Measurements from ENCODE around the gene CALR.

CALR gene

GRCh38 chr19:12899891-12900518 lies 38.4 kb upstream of the CALR start:
- no peak for TF ChIP-seq ZNF8 (CRISPR knock-in tag; IDR thresholded peaks at IDR 0.05)
- no peak for TF ChIP-seq PPARA (CRISPR knock-in tag; IDR thresholded peaks at IDR 0.05; ENCODE audit: borderline replicate concordance)
- no peak for TF ChIP-seq ZFP30 (CRISPR knock-in tag; IDR thresholded peaks at IDR 0.05)
- TF ChIP-seq POU6F1 (CRISPR knock-in tag; IDR thresholded peaks at IDR 0.05; ENCODE audit: borderline replicate concordance, low read depth): no peak
- TF ChIP-seq TCF4 (CRISPR knock-in tag; IDR thresholded peaks at IDR 0.05; ENCODE audit: borderline replicate concordance): no peak
- no peak for TF ChIP-seq ZNF565 (CRISPR knock-in tag; conservative IDR thresholded peaks at IDR 0.05; ENCODE audit: low read depth)
- no peak for TF ChIP-seq OSR1 (CRISPR knock-in tag; IDR thresholded peaks at IDR 0.05)
- no peak for TF ChIP-seq CSDC2 (CRISPR knock-in tag; IDR thresholded peaks at IDR 0.05)
- no peak for TF ChIP-seq ESRRG (CRISPR knock-in tag; IDR thresholded peaks at IDR 0.05)
- no peak for ATAC-seq

- ATAC-seq: no peak
- no peak for TF ChIP-seq PATZ1 (CRISPR knock-in tag; IDR thresholded peaks at IDR 0.05; ENCODE audit: borderline replicate concordance)
- TF ChIP-seq ZC3H10 (CRISPR knock-in tag; IDR thresholded peaks at IDR 0.05): no peak
- no peak for TF ChIP-seq ARNTL (CRISPR knock-in tag; IDR thresholded peaks at IDR 0.05; ENCODE audit: borderline replicate concordance, low read depth)
- no peak for TF ChIP-seq TCF4 (CRISPR knock-in tag; IDR thresholded peaks at IDR 0.05; ENCODE audit: borderline replicate concordance)
- TF ChIP-seq OSR1 (CRISPR knock-in tag; IDR thresholded peaks at IDR 0.05): no peak
- no peak for TF ChIP-seq CREB5 (CRISPR knock-in tag; IDR thresholded peaks at IDR 0.05; ENCODE audit: low read depth)
- TF ChIP-seq ZFP3 (CRISPR knock-in tag; IDR thresholded peaks at IDR 0.05): no peak
- no peak for TF ChIP-seq CSDC2 (CRISPR knock-in tag; IDR thresholded peaks at IDR 0.05)
- no peak for TF ChIP-seq BACH2 (CRISPR knock-in tag; IDR thresholded peaks at IDR 0.05; ENCODE audit: borderline replicate concordance)
- no peak for TF ChIP-seq POU6F1 (CRISPR knock-in tag; IDR thresholded peaks at IDR 0.05; ENCODE audit: borderline replicate concordance, low read depth)
- no peak for TF ChIP-seq ZNF70 (CRISPR knock-in tag; IDR thresholded peaks at IDR 0.05)
- TF ChIP-seq SNAI2 (CRISPR knock-in tag; IDR thresholded peaks at IDR 0.05): no peak
- TF ChIP-seq TOX (CRISPR knock-in tag; IDR thresholded peaks at IDR 0.05; ENCODE audit: borderline replicate concordance): no peak
- TF ChIP-seq PPARA (CRISPR knock-in tag; IDR thresholded peaks at IDR 0.05; ENCODE audit: borderline replicate concordance): no peak
- no peak for TF ChIP-seq ZNF565 (CRISPR knock-in tag; conservative IDR thresholded peaks at IDR 0.05; ENCODE audit: low read depth)
Observed at GRCh38 chr19:12907166-12907565, 31.2 kb upstream of the CALR start.

GRCh38 chr19:12912571-12912970 lies 25.8 kb upstream of the CALR start:
- no peak; the same call in 2 of the 3 replicates for ATAC-seq
- TF ChIP-seq ARNTL (CRISPR knock-in tag; IDR thresholded peaks at IDR 0.05; ENCODE audit: borderline replicate concordance, low read depth) (no peak), BACH2 (CRISPR knock-in tag; IDR thresholded peaks at IDR 0.05; ENCODE audit: borderline replicate concordance) (no peak), ISL1 (CRISPR knock-in tag; IDR thresholded peaks at IDR 0.05) (no peak), ZC3H10 (CRISPR knock-in tag; IDR thresholded peaks at IDR 0.05) (no peak), TCF4 (CRISPR knock-in tag; IDR thresholded peaks at IDR 0.05; ENCODE audit: borderline replicate concordance) (no peak), PPARA (CRISPR knock-in tag; IDR thresholded peaks at IDR 0.05; ENCODE audit: borderline replicate concordance) (no peak), ZNF565 (CRISPR knock-in tag; conservative IDR thresholded peaks at IDR 0.05; ENCODE audit: low read depth) (no peak), OSR1 (CRISPR knock-in tag; IDR thresholded peaks at IDR 0.05) (no peak), CSRNP3 (CRISPR knock-in tag; IDR thresholded peaks at IDR 0.05) (no peak)
